Measurements from ENCODE around the gene MCF2L.

- TF ChIP-seq REST (IDR thresholded peaks at IDR 0.05; ENCODE audit: insufficient read depth in 1 of 2, low read depth in 2 of 2, low read length in 2 of 2): no peak
- no peak for TF ChIP-seq POLR2AphosphoS5 (IDR thresholded peaks at IDR 0.05; ENCODE audit: low read depth, low read length)
- no peak for TF ChIP-seq TAF1 (IDR thresholded peaks at IDR 0.05; ENCODE audit: borderline replicate concordance, insufficient read depth, low read length)
Observed at GRCh38 chr13:113076681-113077401, 107.8 kb downstream of the MCF2L start.
